Erythroblast (primary cell): ENCODE data around the gene ALAS1.

Source experiments
- DNase-seq, 2 experiments: peaks; one replicate each; lab custom pipeline; 2025; lab: John Stamatoyannopoulos, UW
- GATA1 ChIP-seq: IDR thresholded peaks from 2 replicates; pipeline ENCODE4 v1.6.1; 2011; ENCODE audit warnings: low read depth, mild to moderate bottlenecking, control low read depth, low read length, moderate library complexity
- POLR2A ChIP-seq: IDR thresholded peaks from 2 replicates; pipeline ENCODE4 v1.6.1; 2011; ENCODE audit warnings: mild to moderate bottlenecking, low read length

ALAS1 gene

DNA sequence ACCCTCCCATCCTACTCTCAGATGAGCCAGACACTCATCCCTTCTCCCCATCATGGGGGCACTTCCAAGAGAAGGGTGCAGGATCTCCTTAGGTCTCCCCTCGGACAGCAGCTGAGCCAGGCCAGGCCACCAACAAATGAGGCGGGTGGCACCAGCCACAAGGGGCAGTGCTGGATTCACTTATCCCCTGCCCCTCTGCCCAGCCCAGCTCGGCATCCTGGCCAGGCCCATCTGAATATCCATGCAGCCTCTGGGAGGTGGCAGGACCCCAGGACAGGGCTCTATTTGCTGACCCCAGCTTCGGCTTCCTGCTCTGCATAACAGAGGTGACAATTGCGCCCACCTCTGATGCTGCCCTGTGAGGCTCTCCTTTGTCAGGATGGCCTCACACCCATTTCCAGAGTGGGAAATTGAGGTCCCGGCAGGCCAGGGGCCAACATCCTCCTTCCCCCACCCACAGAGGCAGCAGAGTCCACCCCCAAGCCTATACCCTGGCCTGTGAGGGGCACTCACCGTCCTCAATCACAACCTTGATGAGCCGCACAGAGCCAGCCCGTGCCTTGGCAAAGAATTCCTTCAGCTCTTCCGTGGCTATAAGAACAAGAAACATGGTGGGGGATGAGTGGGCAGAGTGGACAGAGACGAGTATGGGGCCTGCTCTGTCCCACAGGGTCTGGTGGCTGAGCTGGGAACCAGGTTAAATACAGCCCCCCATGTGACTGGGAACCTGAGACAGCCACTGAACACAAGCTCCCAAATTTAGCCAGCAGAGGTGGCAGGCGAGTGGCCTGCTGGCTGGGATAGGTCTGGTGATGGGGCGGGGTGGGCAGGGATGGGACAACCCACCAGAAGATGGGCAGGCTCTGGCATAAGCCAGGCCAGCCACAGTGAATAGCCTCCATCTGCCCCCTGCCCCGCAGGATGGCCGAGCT lies 36.8 kb downstream of the ALAS1 start:
- no peak for DNase-seq
- TF ChIP-seq GATA1, result no peak
- no peak for TF ChIP-seq POLR2A

DNA sequence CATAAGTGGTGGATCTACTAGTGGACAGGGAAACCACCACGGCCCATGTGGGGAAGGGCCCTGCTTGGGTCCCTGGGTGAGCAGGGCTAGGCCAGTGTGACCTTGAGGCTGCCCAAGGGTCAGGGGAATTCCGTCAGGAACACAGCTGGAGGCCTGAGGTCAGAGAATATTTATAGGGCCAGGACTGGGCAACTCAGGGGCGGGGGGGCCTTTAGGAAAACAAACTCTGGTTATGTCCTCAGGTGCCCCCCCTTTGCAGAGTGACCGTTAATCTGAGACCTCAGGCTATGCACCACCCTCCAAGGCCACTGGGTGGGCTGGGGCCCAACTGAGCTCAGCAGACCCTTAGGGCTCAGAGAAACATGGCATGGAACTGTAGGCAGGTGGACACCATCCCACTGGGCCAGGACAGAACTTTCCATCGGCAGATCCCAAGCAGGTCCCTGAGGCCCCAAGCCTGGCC lies 38.5 kb downstream of the ALAS1 start:
- DNase-seq, result no peak
- TF ChIP-seq POLR2A, result no peak
- TF ChIP-seq GATA1, result no peak

DNA sequence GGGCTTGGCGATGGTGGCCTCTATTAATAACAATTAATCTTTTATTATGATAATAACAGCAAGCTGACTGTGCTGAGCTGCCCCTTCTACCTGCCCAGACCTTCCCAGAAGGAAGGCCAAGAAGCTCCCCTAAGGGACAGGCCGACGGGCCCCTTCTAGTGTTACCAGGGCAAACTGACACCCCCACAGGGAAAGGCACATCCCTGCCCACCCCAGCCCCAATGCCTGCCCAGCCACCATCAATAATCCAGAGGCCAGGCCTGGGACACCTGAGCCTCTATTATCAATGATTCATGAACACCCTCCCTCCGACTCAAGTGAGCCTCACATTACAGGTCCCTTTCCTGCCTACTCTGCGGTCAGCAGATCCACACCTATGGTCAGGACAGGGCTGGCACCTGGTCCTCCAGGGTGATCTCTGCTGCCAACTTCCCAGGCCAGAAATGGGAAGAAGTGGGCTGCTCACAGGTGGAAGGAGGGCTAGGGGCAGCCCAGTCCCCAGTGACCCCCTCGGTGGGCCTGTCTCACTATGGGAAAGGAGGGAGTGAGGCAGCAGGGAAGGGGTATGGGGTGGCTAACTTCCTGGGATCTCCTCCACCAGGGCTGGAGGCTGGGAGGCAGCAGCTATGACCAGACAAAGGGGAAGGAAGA lies 39.2 kb downstream of the ALAS1 start:
- no peak for DNase-seq
- TF ChIP-seq GATA1 (no peak), POLR2A (no peak)

DNA sequence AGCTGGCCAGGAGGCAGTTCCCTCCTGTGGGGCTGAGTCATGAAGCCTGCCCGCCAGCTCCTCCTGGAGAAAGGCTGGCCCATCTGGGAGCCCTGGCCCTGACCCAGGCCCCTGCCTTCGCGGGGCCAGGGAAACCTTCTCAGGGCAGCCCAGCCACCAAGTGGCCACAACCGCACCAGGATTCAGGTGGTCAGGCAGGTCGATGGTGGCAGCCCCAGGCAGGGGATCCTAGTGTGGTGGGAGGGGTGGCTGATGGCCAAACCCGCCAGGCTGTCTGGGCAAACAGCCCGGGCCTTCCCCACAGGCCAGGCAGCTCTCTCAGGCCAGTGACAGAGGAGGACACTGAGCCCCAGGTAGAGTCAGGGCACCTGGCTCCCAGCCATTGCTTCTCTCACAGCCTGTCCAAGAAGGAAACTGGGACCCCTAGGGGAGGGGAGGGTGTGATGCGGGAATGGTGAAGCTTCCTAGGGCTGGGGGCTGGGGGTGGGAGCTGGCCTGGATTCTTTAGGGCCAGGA lies 39.8 kb downstream of the ALAS1 start:
- peak; percentile 17 to 53 for DNase-seq
- TF ChIP-seq GATA1 (no peak), POLR2A (no peak)

DNA sequence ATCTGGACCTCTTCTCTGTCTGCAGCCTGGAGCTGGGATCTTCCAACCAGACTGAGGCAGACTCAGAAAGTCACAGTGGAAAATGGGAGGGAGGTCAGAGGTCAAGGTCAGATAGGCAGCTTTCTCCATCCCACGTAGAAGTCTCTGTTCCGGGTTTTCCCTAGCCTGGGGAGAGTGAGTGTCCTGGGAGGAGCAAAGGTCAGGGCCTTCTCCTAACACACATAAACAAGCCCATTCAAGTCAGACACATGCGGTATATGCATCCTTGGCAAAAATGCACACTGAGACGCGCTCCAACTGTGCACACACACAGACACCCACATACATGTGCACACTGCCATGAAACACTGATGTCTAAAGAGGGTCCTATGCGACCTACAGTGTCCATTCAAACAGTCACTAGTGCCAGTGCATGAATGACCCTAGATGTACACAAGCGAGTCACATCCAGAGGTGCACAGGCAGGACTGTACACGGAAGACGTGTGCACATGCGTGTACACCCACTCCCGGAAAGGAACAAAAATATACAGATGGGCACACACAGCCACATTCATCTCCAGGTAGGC lies 40.3 kb downstream of the ALAS1 start:
- TF ChIP-seq GATA1 (no peak), POLR2A (no peak)
- DNase-seq, result peak; percentile 41 to 52

DNA sequence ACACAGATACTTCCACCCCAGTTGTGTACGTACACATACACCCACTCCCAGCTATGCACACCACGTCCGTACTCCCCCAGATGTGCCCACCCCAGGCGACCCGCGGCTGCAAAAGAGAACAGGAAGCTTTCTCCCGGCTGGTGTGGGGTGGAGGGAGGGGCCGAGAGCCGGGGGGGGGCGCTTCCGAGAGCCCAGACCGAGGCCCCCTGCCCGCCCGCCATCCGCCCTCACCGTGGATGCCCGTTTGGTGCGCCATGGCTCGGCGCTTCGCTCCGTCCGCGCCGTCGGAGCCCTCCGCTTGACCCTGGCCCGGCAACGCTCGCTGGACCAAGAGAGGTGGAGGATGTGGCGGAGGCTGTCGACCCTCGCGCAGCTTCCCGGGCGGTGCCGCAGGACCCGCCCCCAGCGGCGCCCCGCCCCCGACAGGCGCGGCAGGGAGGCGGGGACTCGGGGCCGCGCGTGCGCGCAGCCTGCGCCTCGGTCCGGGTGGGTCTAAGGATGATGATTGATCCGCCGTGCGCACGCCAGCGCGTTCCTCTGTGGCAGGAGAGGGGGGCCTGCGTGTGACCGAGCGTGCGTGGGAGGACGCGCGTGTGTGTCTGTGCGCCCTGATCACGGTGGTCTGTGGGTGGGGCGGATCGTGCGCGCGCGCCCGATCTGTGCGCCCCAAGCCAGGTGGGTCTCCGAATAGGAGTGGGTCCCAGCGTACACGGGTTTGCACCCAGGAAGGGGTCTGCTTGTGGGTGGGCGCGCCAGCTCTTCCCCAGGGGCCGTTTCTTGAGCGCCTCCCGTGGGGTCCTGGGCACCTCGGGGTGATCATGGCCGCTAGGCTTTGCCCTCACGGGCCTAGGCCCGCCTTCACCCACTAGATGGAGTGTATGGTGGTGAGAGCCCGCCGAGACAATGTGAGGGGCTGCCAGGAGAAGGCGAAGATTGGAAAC lies 41.1 kb downstream of the ALAS1 start, which contains the start of gene TWF2:
TWF2 (minus strand) TSS at position 398 of the 941 bp plus-strand sequence; CDS start at position 256, 142 bp downstream.
- TF ChIP-seq GATA1, result no peak
- TF ChIP-seq POLR2A, result peak; percentile 87

DNA sequence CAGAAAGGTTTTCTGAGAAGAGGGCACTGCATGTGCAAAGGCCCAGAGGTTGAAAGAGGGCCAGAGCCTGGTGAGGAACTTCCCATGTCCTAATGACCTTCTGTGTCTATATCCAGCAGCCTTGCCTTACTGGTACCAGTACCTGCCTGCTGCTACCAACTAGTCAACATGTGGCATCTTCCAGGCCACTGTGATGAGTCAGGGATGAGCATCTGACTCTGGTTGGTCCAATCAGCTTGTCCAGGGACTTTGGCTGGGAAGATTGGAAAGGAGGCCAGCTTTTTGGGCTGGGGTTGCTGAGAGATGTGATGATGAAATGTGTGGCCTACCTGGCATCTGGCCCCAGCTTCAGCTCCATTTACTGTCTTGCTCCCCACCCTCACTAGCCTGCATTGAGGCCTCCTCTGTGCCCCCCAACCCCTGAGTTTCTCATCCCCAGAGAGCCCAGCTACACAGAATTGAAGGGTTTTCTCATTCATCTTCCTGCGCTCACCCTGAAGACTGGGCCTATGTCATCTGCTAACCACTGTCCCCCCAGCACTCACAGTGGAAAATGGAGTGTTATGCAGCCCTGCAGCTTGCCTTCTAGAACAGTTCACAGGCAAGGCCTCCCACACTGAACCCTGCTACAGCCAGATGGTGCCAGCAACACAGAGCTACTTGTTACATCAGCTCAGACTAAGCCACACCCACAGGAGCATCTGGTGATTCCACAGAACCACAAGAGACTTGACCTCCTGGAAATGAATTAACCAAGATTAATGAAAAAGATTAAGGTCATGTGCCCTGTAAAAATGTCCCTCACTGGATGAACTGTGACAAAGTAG lies 42.3 kb downstream of the ALAS1 start:
- DNase-seq, result peak; percentile 91 to 93
- peak; percentile 92 for TF ChIP-seq POLR2A
- TF ChIP-seq GATA1, result no peak

More for the DNA sequence above, 41.1 kb downstream of the ALAS1 start, which contains the start of gene TWF2:
- peak; percentile 83 to 90 for DNase-seq

DNA sequence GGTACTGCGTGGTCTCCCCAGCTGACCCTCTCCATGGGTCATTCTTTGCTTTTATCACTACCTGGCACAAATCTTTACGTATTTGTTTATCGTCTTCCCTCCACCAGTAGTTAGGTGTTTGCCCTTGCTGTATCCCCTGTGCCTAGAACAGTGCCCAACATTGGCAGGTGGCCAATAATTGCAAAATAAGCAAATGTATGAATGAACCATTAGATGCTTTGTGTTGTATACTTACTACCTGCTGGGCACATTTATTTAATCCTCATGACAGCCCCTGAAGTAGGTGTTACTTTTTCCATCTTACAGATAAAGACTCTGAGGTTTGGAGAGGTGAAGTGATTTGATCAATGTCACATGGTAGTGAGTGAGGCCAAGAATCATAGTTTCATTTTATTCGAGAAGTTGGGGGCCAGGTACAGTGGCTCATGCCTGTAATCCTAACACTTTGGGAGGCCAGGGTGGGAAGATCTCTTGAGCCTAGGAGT lies 43.0 kb downstream of the ALAS1 start:
- DNase-seq, result no peak
- TF ChIP-seq GATA1 (no peak), POLR2A (no peak)

DNA sequence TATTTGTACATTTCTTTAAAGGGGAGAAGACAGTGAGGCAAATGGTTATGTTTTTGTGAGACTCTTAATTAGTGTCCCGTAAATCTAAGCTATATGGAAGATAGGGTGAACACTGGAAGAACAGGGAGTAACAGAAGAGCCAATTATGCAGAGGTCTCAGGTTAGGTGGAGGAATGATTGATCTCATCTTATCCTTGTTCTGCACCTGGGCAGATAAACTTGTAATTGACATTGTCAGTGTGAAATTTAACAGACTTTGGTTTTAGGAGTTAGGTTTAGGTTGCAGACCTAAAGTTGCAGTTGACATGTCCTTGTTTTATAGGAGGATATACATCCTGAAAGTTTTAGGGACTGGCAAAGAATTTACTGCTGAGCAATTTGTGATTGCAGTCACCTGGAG lies 44.1 kb downstream of the ALAS1 start:
- DNase-seq, result peak; percentile 13 to 30
- no peak for TF ChIP-seq GATA1
- no peak for TF ChIP-seq POLR2A

DNA sequence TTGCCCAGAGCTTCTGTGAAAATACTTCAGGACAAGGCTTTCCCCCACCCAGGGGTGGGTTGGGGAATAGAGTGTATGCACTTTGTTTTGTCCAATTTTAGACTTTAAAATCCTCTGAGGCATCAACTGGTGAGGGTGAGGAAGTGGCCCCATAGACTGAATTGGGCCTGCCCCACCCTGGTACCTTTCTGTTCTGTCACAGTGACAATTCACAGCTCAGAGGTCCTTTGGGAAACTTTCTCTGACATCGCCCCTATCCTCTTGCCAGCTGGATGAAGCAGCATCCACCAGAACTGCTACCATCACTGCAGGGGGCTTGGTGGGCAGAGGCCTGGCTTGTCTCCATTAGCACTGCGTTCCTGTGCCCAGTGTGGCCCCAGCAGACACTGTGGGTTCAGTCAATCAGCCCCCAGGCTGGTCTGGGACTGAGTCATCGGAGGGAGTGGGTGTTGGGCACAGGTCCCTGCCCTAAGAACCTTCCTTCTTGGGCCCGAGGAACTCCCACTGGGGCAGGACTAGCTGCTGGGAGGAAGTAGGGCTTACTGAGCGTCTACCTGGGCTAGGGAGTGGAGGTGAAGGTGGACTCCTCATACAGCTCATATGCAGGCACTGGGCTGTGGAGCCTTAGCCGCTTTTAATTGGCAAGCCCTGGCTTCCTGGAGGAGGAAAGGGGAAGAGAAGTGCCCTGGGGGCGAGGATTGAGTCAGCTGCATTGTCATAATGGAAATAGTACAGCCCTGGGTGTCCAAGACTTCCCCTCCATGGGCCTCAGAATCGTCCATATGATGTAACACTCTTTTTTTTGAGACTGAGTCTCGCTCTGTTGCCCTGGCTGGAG lies 46.0 kb downstream of the ALAS1 start:
- DNase-seq, result peak in 1 of 2 experiments; percentile 31
- no peak for TF ChIP-seq GATA1
- peak; percentile 35 for TF ChIP-seq POLR2A
